ENCODE results near the gene KHDRBS2. TPM values are rescaled to one million over a fixed set of nuclear protein-coding genes. Genes with fewer than 3 reads are reported as not detected.

KHDRBS2 gene
- total and polyA plus RNA-seq, 2 of the 13 experiments (the other 11 are each of a cell fraction or from before 2014, with no cell fraction given): not detected

DNA sequence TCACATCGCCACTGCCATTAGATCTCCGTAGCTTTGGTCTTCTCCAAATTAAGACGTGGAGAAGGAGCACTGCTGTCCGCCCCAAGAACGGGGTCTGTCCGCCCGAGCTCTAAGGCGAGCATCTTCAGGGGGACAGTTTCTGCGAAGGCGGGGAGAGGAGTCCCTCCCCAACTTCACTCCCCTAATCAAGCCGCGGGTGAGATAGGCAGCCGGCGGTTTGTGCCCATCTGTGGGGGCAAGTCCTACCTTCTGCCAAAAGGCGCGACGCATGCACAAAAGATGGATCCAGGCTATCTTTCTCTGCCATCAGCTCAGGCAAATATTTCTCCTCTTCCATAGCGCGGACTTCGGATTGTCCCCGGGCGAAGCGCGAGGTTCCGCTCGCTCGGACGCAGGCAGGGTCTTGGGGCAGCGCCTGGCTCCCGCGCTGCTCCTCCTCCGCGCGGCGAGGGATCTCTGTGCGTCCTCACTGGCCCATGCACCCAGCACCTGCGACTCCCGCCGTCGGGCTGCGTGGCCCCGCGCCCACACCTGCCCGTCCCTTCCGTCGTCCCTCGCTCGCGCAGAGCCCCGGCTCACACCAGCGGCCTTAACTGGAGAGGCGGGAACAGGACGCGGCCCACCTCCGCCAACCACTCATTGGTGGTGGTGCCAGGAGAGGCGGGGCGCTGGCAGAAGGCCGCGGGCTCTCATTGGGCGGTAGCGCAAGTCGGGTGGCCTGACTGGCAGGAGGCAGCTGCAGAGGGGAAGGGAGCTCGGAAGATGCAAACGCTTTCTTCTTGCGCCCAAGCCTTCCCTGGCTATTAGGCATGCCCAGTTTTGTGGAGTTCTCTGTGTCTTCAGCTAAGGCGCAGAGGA, at the start of gene KHDRBS2 (continued):
- TF ChIP-seq, protein P1, sequence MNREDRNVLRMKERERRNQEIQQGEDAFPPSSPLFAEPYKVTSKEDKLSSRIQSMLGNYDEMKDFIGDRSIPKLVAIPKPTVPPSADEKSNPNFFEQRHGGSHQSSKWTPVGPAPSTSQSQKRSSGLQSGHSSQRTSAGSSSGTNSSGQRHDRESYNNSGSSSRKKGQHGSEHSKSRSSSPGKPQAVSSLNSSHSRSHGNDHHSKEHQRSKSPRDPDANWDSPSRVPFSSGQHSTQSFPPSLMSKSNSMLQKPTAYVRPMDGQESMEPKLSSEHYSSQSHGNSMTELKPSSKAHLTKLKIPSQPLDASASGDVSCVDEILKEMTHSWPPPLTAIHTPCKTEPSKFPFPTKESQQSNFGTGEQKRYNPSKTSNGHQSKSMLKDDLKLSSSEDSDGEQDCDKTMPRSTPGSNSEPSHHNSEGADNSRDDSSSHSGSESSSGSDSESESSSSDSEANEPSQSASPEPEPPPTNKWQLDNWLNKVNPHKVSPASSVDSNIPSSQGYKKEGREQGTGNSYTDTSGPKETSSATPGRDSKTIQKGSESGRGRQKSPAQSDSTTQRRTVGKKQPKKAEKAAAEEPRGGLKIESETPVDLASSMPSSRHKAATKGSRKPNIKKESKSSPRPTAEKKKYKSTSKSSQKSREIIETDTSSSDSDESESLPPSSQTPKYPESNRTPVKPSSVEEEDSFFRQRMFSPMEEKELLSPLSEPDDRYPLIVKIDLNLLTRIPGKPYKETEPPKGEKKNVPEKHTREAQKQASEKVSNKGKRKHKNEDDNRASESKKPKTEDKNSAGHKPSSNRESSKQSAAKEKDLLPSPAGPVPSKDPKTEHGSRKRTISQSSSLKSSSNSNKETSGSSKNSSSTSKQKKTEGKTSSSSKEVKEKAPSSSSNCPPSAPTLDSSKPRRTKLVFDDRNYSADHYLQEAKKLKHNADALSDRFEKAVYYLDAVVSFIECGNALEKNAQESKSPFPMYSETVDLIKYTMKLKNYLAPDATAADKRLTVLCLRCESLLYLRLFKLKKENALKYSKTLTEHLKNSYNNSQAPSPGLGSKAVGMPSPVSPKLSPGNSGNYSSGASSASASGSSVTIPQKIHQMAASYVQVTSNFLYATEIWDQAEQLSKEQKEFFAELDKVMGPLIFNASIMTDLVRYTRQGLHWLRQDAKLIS (CRISPR knock-in tag; IDR thresholded peaks at IDR 0.05): no peak
- no peak for TF ChIP-seq ZNF83 (CRISPR knock-in tag; IDR thresholded peaks at IDR 0.05; ENCODE audit: borderline replicate concordance)
- no peak for TF ChIP-seq RBM22 (optimal IDR thresholded peaks at IDR 0.05; ENCODE audit: low read length)
- no peak for TF ChIP-seq CCDC6 (CRISPR knock-in tag; IDR thresholded peaks at IDR 0.05)
- TF ChIP-seq AGO1 (IDR thresholded peaks at IDR 0.05; ENCODE audit: low read depth, low read length, poor library complexity, severe bottlenecking): no peak
- TF ChIP-seq, protein P2, sequence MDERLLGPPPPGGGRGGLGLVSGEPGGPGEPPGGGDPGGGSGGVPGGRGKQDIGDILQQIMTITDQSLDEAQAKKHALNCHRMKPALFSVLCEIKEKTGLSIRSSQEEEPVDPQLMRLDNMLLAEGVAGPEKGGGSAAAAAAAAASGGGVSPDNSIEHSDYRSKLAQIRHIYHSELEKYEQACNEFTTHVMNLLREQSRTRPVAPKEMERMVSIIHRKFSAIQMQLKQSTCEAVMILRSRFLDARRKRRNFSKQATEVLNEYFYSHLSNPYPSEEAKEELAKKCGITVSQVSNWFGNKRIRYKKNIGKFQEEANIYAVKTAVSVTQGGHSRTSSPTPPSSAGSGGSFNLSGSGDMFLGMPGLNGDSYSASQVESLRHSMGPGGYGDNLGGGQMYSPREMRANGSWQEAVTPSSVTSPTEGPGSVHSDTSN (CRISPR knock-in tag; IDR thresholded peaks at IDR 0.05): peak; percentile 76
- no peak for TF ChIP-seq HDAC6 (IDR thresholded peaks at IDR 0.05; ENCODE audit: low read depth, low read length)
- TF ChIP-seq ZNF230 (CRISPR knock-in tag; IDR thresholded peaks at IDR 0.05): no peak
- no peak for TF ChIP-seq ZEB1 (IDR thresholded peaks at IDR 0.05; ENCODE audit: insufficient replicate concordance, low read depth)
- no peak for TF ChIP-seq NR1H2 (CRISPR knock-in tag; IDR thresholded peaks at IDR 0.05; ENCODE audit: borderline replicate concordance, low read depth)
- TF ChIP-seq, protein P3, sequence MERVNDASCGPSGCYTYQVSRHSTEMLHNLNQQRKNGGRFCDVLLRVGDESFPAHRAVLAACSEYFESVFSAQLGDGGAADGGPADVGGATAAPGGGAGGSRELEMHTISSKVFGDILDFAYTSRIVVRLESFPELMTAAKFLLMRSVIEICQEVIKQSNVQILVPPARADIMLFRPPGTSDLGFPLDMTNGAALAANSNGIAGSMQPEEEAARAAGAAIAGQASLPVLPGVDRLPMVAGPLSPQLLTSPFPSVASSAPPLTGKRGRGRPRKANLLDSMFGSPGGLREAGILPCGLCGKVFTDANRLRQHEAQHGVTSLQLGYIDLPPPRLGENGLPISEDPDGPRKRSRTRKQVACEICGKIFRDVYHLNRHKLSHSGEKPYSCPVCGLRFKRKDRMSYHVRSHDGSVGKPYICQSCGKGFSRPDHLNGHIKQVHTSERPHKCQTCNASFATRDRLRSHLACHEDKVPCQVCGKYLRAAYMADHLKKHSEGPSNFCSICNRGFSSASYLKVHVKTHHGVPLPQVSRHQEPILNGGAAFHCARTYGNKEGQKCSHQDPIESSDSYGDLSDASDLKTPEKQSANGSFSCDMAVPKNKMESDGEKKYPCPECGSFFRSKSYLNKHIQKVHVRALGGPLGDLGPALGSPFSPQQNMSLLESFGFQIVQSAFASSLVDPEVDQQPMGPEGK (CRISPR knock-in tag; IDR thresholded peaks at IDR 0.05): no peak
- no peak for TF ChIP-seq FOSL2 (CRISPR knock-in tag; IDR thresholded peaks at IDR 0.05)
- TF ChIP-seq, protein P4, sequence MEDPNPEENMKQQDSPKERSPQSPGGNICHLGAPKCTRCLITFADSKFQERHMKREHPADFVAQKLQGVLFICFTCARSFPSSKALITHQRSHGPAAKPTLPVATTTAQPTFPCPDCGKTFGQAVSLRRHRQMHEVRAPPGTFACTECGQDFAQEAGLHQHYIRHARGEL (CRISPR knock-in tag; IDR thresholded peaks at IDR 0.05): 0 out of 2 replicates have a peak, but pooled peaks have one; percentile 40
- 0 out of 2 replicates have a peak, but pooled peaks have one; percentile 26 for TF ChIP-seq ZFP36L1 (CRISPR knock-in tag; IDR thresholded peaks at IDR 0.05)
- TF ChIP-seq KAT2B (IDR thresholded peaks at IDR 0.05; ENCODE audit: borderline replicate concordance, low read depth, low read length): no peak
- TF ChIP-seq NFYB (CRISPR knock-in tag; IDR thresholded peaks at IDR 0.05): peak; percentile 86
- no peak for TF ChIP-seq FOXM1 (CRISPR knock-in tag; IDR thresholded peaks at IDR 0.05)
- TF ChIP-seq SP140L (CRISPR knock-in tag; IDR thresholded peaks at IDR 0.05; ENCODE audit: borderline replicate concordance): no peak
- no peak for TF ChIP-seq HOXA5 (CRISPR knock-in tag; IDR thresholded peaks at IDR 0.05)
- TF ChIP-seq HNF4A (CRISPR knock-in tag; IDR thresholded peaks at IDR 0.05): no peak
- TF ChIP-seq, protein P5, sequence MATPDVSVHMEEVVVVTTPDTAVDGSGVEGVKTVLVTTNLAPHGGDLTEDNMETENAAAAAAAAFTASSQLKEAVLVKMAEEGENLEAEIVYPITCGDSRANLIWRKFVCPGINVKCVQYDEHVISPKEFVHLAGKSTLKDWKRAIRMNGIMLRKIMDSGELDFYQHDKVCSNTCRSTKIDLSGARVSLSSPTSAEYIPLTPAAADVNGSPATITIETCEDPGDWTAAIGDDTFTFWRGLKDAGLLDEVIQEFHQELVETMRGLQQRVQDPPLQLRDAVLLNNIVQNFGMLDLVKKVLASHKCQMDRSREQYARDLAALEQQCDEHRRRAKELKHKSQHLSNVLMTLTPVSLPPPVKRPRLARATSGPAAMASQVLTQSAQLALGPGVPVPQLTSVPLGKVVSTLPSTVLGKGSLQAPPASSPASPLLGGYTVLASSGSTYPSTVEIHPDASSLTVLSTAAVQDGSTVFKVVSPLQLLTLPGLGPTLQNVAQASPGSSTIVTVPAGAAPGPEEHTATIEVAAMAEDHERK (CRISPR knock-in tag; IDR thresholded peaks at IDR 0.05; ENCODE audit: low read depth): no peak

Data from HepG2 (cell line).